Breast epithelium (tissue), 4 donors: ENCODE results near the gene GRK5. TPM values are rescaled to one million over a fixed set of nuclear protein-coding genes. Genes with fewer than 3 reads are reported as not detected.

Source experiments
- DNase-seq, 2 donors: peaks; one replicate each; pipeline ENCODE4 v3.0.0-alpha.2; 2019; ENCODE audit warnings: low spot score in 2 of 2
- H3K27ac ChIP-seq, 2 donors: fragments of 200-600 bp; sonication (generic) in 1 of 2; one replicate each; pipeline ENCODE4 v1.5.1; 2016 to 2019; ENCODE audit warnings: mild to moderate bottlenecking in 1 of 2
- H3K27me3 ChIP-seq, 2 donors: fragments of 200-600 bp; sonication (generic) in 1 of 2; one replicate each; pipeline versions ENCODE4 v1.5.1 to v1.6.0; 2017 to 2019; ENCODE audit warnings: control low read depth in 1 of 2, mild to moderate bottlenecking in 1 of 2
- H3K36me3 ChIP-seq: fragments of 200-600 bp; one replicate; pipeline ENCODE4 v1.5.1; 2019
- H3K4me1 ChIP-seq, 2 donors: fragments of 200-600 bp; sonication (generic); one replicate each; pipeline ENCODE4 v1.5.1; 2016 to 2019; ENCODE audit warnings: control low read depth in 1 of 2
- H3K4me3 ChIP-seq, 3 donors: fragments of 200-600 bp; sonication (generic); 1 replicate in 2 of 3; 2 replicates in 1 of 3; pipeline ENCODE4 v1.5.1; 2016 to 2019; ENCODE audit warnings: mild to moderate bottlenecking in 3 of 3, moderate library complexity in 2 of 3
- H3K9me3 ChIP-seq, 2 donors: fragments of 200-600 bp; sonication (generic) in 1 of 2; one replicate each; pipeline ENCODE4 v1.5.1; 2016 to 2019; ENCODE audit warnings: control low read depth in 1 of 2
- POLR2A ChIP-seq: fragments of 450-650 bp; IDR thresholded peaks from one replicate; pipeline ENCODE4 v1.6.1; 2016; ENCODE audit warnings: antibody characterized with exemption, mild to moderate bottlenecking, moderate library complexity
- POLR2AphosphoS5 ChIP-seq, 3 donors: sonication (generic); formaldehyde crosslinking; IDR thresholded peaks; one replicate each; pipeline ENCODE4 v1.6.1; 2017; ENCODE audit warnings: antibody characterized with exemption in 3 of 3
- intact Hi-C: fragments of 100-400 bp; cut with DNase I; formaldehyde crosslinking; loops from one replicate; pipeline ENCODE4 v1.15.1; 2023; ENCODE audit warnings: low total_unique reads
- total RNA-seq, 3 donors: library from RNA; depleted of rRNA; stranded (reverse); fragments of >200 nt; gene quantifications; one replicate each; pipeline ENCODE4 v1.1.0, GENCODE V29; 2016
- TF ChIP-seq, protein P1 (sequence below), 3 donors: fragments of 450-650 bp; IDR thresholded peaks; one replicate each; pipeline ENCODE4 v1.5.1; 2016 to 2017; ENCODE audit warnings: antibody characterized with exemption in 3 of 3, mild to moderate bottlenecking in 3 of 3, moderate library complexity in 3 of 3

GRK5 gene
- total RNA-seq, 3 donors from 2014 or later, result 14.9 to 20.6 (median 15.2) TPM

DNA sequence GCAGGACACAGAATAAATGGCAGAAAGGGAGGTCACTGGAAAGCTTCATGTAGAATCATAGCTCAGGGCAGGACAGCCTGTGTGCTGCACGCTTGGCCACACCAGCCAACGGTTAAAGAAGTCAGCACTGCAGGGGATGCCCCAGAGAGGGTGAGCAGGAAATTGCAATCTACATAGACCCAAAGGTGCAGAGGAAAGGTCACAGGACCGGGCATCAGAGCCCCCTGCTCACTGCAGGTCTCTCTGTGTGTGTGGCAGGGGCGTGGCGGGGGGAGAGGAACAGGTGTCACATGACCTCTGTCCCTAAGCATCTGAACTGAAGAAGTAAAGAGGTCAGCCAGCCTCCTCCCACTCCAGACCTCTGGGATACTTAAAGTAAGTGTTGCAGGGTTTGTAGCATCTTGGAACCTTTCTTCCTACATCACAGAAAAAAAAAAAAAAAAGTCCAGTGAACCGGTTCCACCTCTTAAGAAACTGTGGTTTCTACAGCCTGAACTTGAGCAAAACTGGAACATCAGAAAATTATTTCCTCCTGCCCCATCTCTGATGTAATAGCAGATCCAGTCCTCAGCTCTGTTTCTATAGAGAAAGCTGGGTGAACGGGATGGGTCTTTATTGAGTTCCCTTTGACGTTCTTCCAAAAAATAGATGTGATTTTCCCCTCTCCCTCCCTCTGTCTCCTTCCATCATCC is 270.9 kb downstream of the GRK5 start:
- no peaks in the 10 kb centered on the region for H3K36me3 ChIP-seq
- DNase-seq, result no peak
- H3K27ac ChIP-seq, result no peak overlapping the region
- no peak for TF ChIP-seq POLR2AphosphoS5 (IDR thresholded peaks at IDR 0.05)
- TF ChIP-seq, protein P1, sequence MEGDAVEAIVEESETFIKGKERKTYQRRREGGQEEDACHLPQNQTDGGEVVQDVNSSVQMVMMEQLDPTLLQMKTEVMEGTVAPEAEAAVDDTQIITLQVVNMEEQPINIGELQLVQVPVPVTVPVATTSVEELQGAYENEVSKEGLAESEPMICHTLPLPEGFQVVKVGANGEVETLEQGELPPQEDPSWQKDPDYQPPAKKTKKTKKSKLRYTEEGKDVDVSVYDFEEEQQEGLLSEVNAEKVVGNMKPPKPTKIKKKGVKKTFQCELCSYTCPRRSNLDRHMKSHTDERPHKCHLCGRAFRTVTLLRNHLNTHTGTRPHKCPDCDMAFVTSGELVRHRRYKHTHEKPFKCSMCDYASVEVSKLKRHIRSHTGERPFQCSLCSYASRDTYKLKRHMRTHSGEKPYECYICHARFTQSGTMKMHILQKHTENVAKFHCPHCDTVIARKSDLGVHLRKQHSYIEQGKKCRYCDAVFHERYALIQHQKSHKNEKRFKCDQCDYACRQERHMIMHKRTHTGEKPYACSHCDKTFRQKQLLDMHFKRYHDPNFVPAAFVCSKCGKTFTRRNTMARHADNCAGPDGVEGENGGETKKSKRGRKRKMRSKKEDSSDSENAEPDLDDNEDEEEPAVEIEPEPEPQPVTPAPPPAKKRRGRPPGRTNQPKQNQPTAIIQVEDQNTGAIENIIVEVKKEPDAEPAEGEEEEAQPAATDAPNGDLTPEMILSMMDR (IDR thresholded peaks at IDR 0.05), result no peak
- TF ChIP-seq POLR2A, result no peak
- H3K4me3 ChIP-seq, result no peak overlapping the region
- intact Hi-C loops, result no loop called here
- no peaks in the 10 kb centered on the region for H3K27me3 ChIP-seq
- H3K4me1 ChIP-seq, result no peaks in the 10 kb centered on the region
- H3K9me3 ChIP-seq, result no peaks in the 10 kb centered on the region

- no peaks in the 10 kb centered on the region for H3K4me1 ChIP-seq
- H3K27me3 ChIP-seq, result no peaks in the 10 kb centered on the region
- no peaks in the 10 kb centered on the region for H3K36me3 ChIP-seq
- intact Hi-C loops, result no loop called here
- no peak overlapping the region for H3K4me3 ChIP-seq
- TF ChIP-seq POLR2A, result no peak
- TF ChIP-seq, protein P1 (IDR thresholded peaks at IDR 0.05), result no peak
- no peak for TF ChIP-seq POLR2AphosphoS5 (IDR thresholded peaks at IDR 0.05)
- no peak for DNase-seq
- no peaks in the 10 kb centered on the region for H3K9me3 ChIP-seq
- H3K27ac ChIP-seq, result no peak overlapping the region
These were observed 271.5 kb downstream of the GRK5 start for GRCh38 chr10:119478811-119479341.

DNA sequence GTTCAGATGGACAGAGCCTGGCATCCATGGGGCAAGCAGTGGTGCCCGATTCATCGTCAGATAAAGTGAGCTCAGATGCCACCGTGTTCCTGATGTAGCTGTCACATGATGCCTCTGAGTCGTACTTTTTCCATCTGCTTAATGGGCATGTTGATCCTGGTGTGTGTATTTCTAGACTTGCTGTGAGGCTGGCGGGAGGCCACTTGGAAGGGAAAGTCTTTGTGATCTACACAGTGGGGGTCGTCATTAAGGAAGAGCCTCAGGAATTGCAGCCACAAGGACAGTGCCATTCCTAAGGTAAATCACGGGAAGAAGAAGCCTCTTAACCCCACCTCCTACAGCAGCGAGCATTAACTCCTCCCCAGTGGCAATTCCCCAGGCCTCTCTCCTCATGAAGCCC is 272.2 kb downstream of the GRK5 start:
- H3K9me3 ChIP-seq, result no peaks in the 10 kb centered on the region
- TF ChIP-seq POLR2AphosphoS5 (IDR thresholded peaks at IDR 0.05), result no peak
- H3K4me1 ChIP-seq, result no peaks in the 10 kb centered on the region
- H3K36me3 ChIP-seq, result no peaks in the 10 kb centered on the region
- no peaks in the 10 kb centered on the region for H3K27me3 ChIP-seq
- intact Hi-C loops, result no loop called here
- DNase-seq, result no peak
- H3K4me3 ChIP-seq, result no peak overlapping the region
- H3K27ac ChIP-seq, result no peak overlapping the region

- Histone ChIP-seq H3K27me3 (no peaks in the 10 kb centered on the region), H3K36me3 (no peaks in the 10 kb centered on the region), H3K27ac (no peak overlapping the region), H3K4me3 (no peak overlapping the region), H3K9me3 (no peaks in the 10 kb centered on the region), H3K4me1 (no peaks in the 10 kb centered on the region)
- TF ChIP-seq POLR2A, result no peak
- TF ChIP-seq, protein P1 (IDR thresholded peaks at IDR 0.05), result no peak
- no peak for TF ChIP-seq POLR2AphosphoS5 (IDR thresholded peaks at IDR 0.05)
- no peak for DNase-seq
- intact Hi-C loops, result no loop called here
These were observed 273.3 kb downstream of the GRK5 start for GRCh38 chr10:119480667-119481066.

DNA sequence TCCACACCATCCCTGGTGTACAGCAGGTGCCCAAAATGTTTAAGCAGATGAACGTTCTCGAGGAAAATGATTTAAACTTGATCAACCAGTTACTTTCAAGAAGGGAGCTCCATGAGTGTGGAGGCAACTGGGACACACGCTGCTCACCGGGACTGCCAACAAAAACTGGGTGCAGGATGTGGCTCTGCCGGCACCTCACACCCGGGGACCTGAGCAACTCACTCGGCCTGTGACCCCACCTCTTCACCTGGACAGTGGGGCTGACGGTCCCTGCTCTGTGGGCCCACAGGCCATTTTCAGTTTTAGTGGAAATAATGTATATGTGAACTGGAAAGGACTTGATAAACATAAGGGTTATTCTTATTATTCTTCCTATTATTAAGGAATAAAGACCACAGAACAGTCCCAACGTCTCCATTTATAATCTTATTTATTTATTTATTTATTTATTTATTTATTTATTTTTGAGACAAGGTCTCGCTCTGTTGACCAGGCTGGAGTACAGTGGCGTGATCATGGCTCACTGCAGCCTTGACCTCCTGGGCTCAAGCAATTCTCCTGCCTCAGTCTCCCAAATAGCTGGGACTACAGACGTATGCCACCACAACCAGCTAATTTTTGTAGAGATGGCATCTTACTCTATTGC is 274.5 kb downstream of the GRK5 start:
- TF ChIP-seq POLR2A (no peak), POLR2AphosphoS5 (IDR thresholded peaks at IDR 0.05) (no peak)
- TF ChIP-seq, protein P1 (IDR thresholded peaks at IDR 0.05), result no peak
- H3K36me3 ChIP-seq, result no peaks in the 10 kb centered on the region
- no peaks in the 10 kb centered on the region for H3K27me3 ChIP-seq
- no peak for DNase-seq
- no peak overlapping the region for H3K4me3 ChIP-seq
- no peaks in the 10 kb centered on the region for H3K9me3 ChIP-seq
- no peak overlapping the region for H3K27ac ChIP-seq
- no peaks in the 10 kb centered on the region for H3K4me1 ChIP-seq
- intact Hi-C loops, result no loop called here
